HepG2 (cell line): ENCODE data around the gene EOMES. TPM values are rescaled to one million over a fixed set of nuclear protein-coding genes. Genes with fewer than 3 reads are reported as not detected.
A peak's percentile ranks its signal among the peaks of the same experiment; 100 is the strongest.

Experiments used
- ARID3A ChIP-seq: IDR thresholded peaks from 2 replicates; pipeline ENCODE4 v1.6.1; 2012; ENCODE audit warnings: low read depth, low read length, improper control_type of control experiment
- ATF7 ChIP-seq, 2 experiments: fragments of 450-650 bp in 1 of 2; sonication (generic) in 1 of 2; formaldehyde crosslinking in 1 of 2; IDR thresholded peaks; 2 replicates each; pipeline versions ENCODE4 v1.4.0 to v1.6.1; 2016 to 2020; ENCODE audit warnings: antibody characterized with exemption in 1 of 2, mild to moderate bottlenecking in 1 of 2, missing genetic modification reagents in 1 of 2
- ATF7-NPFF ChIP-seq: sonication (generic); formaldehyde crosslinking; IDR thresholded peaks from 2 replicates; pipeline ENCODE4 v1.8.1; 2023; ENCODE audit warnings: mild to moderate bottlenecking, low read depth, missing genetic modification reagents, moderate library complexity
- CENPBD1 ChIP-seq: sonication (generic); formaldehyde crosslinking; IDR thresholded peaks from 2 replicates; pipeline ENCODE4 v1.8.0; 2022; ENCODE audit warnings: missing genetic modification reagents, low read depth, mild to moderate bottlenecking, borderline replicate concordance
- MIER2 ChIP-seq: IDR thresholded peaks from 2 replicates; pipeline ENCODE4 v1.6.1; 2016; ENCODE audit warnings: missing biosample characterization, missing genetic modification reagents
- MLX ChIP-seq: IDR thresholded peaks from 2 replicates; pipeline ENCODE4 v1.6.1; 2016
- NCOA1 ChIP-seq: sonication (generic); formaldehyde crosslinking; IDR thresholded peaks from 2 replicates; pipeline ENCODE4 v1.9.0; 2021; ENCODE audit warnings: missing genetic modification reagents
- NFATC3 ChIP-seq: sonication (generic); formaldehyde crosslinking; IDR thresholded peaks from 2 replicates; pipeline ENCODE4 v1.5.1; 2020; ENCODE audit warnings: mild to moderate bottlenecking, missing genetic modification reagents
- NR2C2 ChIP-seq: sonication (generic); formaldehyde crosslinking; IDR thresholded peaks from 2 replicates; pipeline ENCODE4 v1.4.0; 2020; ENCODE audit warnings: missing genetic modification reagents, mild to moderate bottlenecking, moderate library complexity, borderline replicate concordance
- PBX2 ChIP-seq: IDR thresholded peaks from 2 replicates; pipeline ENCODE4 v1.6.1; 2016; ENCODE audit warnings: control low read depth
- SMAD9 ChIP-seq: sonication (generic); formaldehyde crosslinking; IDR thresholded peaks from 2 replicates; pipeline ENCODE4 v1.5.1; 2020; ENCODE audit warnings: mild to moderate bottlenecking, missing genetic modification reagents
- ZBTB44 ChIP-seq: sonication (generic); formaldehyde crosslinking; IDR thresholded peaks from 2 replicates; pipeline ENCODE4 v1.4.0; 2020; ENCODE audit warnings: missing genetic modification reagents
- ZFP41 ChIP-seq: sonication (generic); formaldehyde crosslinking; IDR thresholded peaks from 2 replicates; pipeline ENCODE4 v1.4.0; 2020; ENCODE audit warnings: mild to moderate bottlenecking, missing genetic modification reagents, borderline replicate concordance
- ZNF235 ChIP-seq: sonication (generic); formaldehyde crosslinking; IDR thresholded peaks from 2 replicates; pipeline ENCODE4 v1.8.1; 2023; ENCODE audit warnings: mild to moderate bottlenecking, missing genetic modification reagents, borderline replicate concordance
- ZNF260 ChIP-seq: sonication (generic); formaldehyde crosslinking; IDR thresholded peaks from 2 replicates; pipeline ENCODE4 v1.4.0; 2020; ENCODE audit warnings: missing genetic modification reagents, low read depth, mild to moderate bottlenecking, borderline replicate concordance
- ZNF44 ChIP-seq: sonication (generic); formaldehyde crosslinking; IDR thresholded peaks from 2 replicates; pipeline ENCODE4 v1.5.1; 2020; ENCODE audit warnings: mild to moderate bottlenecking, missing genetic modification reagents
- ZNF574 ChIP-seq: sonication (generic); formaldehyde crosslinking; IDR thresholded peaks from 2 replicates; pipeline ENCODE4 v1.4.0; 2020; ENCODE audit warnings: missing genetic modification reagents
- polyA plus RNA-seq, 8 experiments: library from polyadenylated mRNA; depleted of rRNA in 3 of 8; stranded (reverse) in 7 of 8; unstranded in 1 of 8; fragments of >200 nt; fragmentation: Illumina TruSeq in 4 of 8; extraction: Trizol in 4 of 8; gene quantifications; 2 replicates each; pipeline versions ENCODE4 v1.2.1 to v1.2.3, GENCODE V29; 2011 to 2016; ENCODE audit warnings: low read depth in 4 of 8, missing spikeins in 1 of 8, mixed read lengths in 1 of 8; ENCODE audit not compliant: insufficient read depth in 1 of 8
- total RNA-seq, 5 experiments: library from RNA; depleted of rRNA; stranded (reverse); fragments of >200 nt; fragmentation: Illumina TruSeq; extraction: Trizol; gene quantifications; 2 replicates each; pipeline ENCODE4 v1.2.3, GENCODE V29; 2016; ENCODE audit warnings: low read depth in 1 of 5

Gene EOMES
- total and polyA plus RNA-seq, 2 of the 13 experiments (the other 11 are each of a cell fraction or from before 2014, with no cell fraction given) = 0.11 to 0.12 TPM

- no peak for TF ChIP-seq PBX2 (CRISPR knock-in tag)
- no peak for TF ChIP-seq ZNF235 (CRISPR knock-in tag)
- no peak for TF ChIP-seq NR2C2 (CRISPR knock-in tag)
- no peak for TF ChIP-seq ZBTB44 (CRISPR knock-in tag)
- no peak for TF ChIP-seq CENPBD1
- TF ChIP-seq NFATC3 = no peak
- TF ChIP-seq ZFP41 (CRISPR knock-in tag) = no peak
- no peak for TF ChIP-seq ATF7-NPFF
- no peak for TF ChIP-seq ZNF44 (CRISPR knock-in tag)
- no peak for TF ChIP-seq NCOA1 (CRISPR knock-in tag)
- TF ChIP-seq MIER2 (CRISPR knock-in tag) = peak; percentile 35; the same call in 1 of the 2 replicates
- TF ChIP-seq SMAD9 = no peak
- no peak; the same call in 1 of the 2 replicates for TF ChIP-seq ZNF574
- TF ChIP-seq ATF7 (IDR thresholded peaks at IDR 0.05) = no peak
- TF ChIP-seq ATF7 (CRISPR knock-in tag; IDR thresholded peaks at IDR 0.05) = no peak
- no peak for TF ChIP-seq ARID3A
- TF ChIP-seq MLX (CRISPR knock-in tag) = no peak
- no peak for TF ChIP-seq ZNF260
Measured at GRCh38 chr3:27680517-27681246, 41.4 kb downstream of the EOMES start (continued).
